DND-41 (cell line): Measurements from ENCODE around the gene KCNT1.

Experiments
- ATAC-seq: fragments of 200-7000 bp; cut with Tn5 transposase; 3 replicates; pipeline ENCODE4 v1.9.1; 2021; ENCODE audit warnings: low read depth; ENCODE audit not compliant: insufficient read depth
- DNase-seq: peaks from one replicate; pipeline ENCODE4 v3.0.0-alpha.2; 2020
- H2AFZ ChIP-seq: 2 replicates; pipeline ENCODE4 v1.6.0; 2012; ENCODE audit warnings: low read depth, low read length
- H3K27ac ChIP-seq: 2 replicates; pipeline ENCODE4 v1.5.1; 2012; ENCODE audit warnings: low read length, inconsistent platforms
- H3K27me3 ChIP-seq: fragments of 200-600 bp; sonication (generic); 2 replicates; pipeline ENCODE4 v1.6.0; 2012; ENCODE audit warnings: low read length, mild to moderate bottlenecking, inconsistent platforms; ENCODE audit not compliant: insufficient read depth, poor library complexity
- H3K36me3 ChIP-seq: 2 replicates; pipeline ENCODE4 v1.5.1; 2012; ENCODE audit warnings: low read length, inconsistent platforms; ENCODE audit not compliant: insufficient read depth
- H3K4me1 ChIP-seq: 2 replicates; pipeline ENCODE4 v1.5.1; 2012; ENCODE audit warnings: mild to moderate bottlenecking, low read length; ENCODE audit not compliant: insufficient read depth
- H3K4me2 ChIP-seq: 2 replicates; pipeline ENCODE4 v1.6.0; 2012; ENCODE audit warnings: mild to moderate bottlenecking, moderate library complexity, low read length, inconsistent platforms; ENCODE audit not compliant: insufficient read depth
- H3K4me3 ChIP-seq, 2 experiments: fragments of 200-600 bp in 1 of 2; shearing (Covaris generic) in 1 of 2; 2 replicates each; pipeline ENCODE4 v1.5.1; 2012 to 2016; ENCODE audit warnings: inconsistent platforms in 2 of 2, low read length in 2 of 2, mild to moderate bottlenecking in 2 of 2, low read depth in 1 of 2, moderate library complexity in 1 of 2
- H3K79me2 ChIP-seq: 2 replicates; pipeline ENCODE4 v1.6.0; 2012; ENCODE audit warnings: low read length, inconsistent platforms; ENCODE audit not compliant: insufficient read depth
- H3K9ac ChIP-seq: 2 replicates; pipeline ENCODE4 v1.6.0; 2012; ENCODE audit warnings: low read depth, mild to moderate bottlenecking, inconsistent platforms, low read length, moderate library complexity
- H3K9me3 ChIP-seq: 2 replicates; pipeline ENCODE4 v1.5.1; 2012; ENCODE audit warnings: low read length, moderate library complexity, mild to moderate bottlenecking, inconsistent platforms; ENCODE audit not compliant: insufficient read depth, severe bottlenecking
- H4K20me1 ChIP-seq: 2 replicates; pipeline ENCODE4 v1.6.0; 2012; ENCODE audit warnings: low read length; ENCODE audit not compliant: insufficient read depth
- EZH2 ChIP-seq: IDR thresholded peaks from 3 replicates; pipeline ENCODE4 v1.6.1; 2012; ENCODE audit warnings: borderline replicate concordance, low read depth, mild to moderate bottlenecking, moderate library complexity, low read length, inconsistent platforms; ENCODE audit not compliant: severe bottlenecking
- TF ChIP-seq, protein P1 (sequence below): IDR thresholded peaks from 2 replicates; pipeline ENCODE4 v1.5.1; 2012; ENCODE audit warnings: borderline replicate concordance, low read length, moderate library complexity, mild to moderate bottlenecking; ENCODE audit not compliant: poor library complexity, severe bottlenecking; ENCODE audit errors: extremely low read depth

Gene KCNT1

DNA sequence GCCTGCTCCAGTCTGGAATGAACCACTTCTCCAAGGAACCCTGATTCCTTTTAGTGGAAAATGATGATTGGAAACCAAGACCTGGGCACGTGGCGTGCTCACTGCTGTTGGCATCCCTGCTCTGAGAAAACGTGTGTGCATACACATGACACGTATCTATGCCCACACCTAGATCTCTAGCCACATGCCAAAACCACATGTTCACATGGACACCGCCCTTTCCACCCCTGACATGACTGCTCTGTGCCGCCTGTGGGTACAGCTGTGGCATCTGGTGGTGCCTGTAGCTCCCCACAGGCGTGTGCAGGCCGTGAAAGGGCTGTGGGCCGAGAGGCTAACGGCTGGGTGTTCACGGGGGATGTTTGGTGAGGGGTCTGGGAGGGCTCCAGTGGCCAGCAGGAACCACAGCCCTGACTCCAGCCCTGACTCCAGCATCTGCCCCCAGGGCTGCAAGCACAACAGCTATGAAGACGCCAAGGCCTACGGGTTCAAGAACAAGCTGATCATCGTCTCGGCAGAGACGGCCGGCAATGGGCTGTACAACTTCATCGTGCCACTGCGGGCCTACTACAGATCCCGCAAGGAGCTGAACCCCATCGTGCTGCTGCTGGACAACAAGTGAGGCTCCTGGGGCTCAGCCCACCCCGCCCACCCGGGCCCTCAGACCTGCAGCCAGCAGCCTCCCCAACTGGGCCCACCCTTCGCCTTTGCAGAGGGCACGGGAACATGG is 75.1 kb downstream of the KCNT1 start:
- H3K4me1 ChIP-seq, result no peaks in the 10 kb centered on the region
- H4K20me1 ChIP-seq, result no peaks in the 10 kb centered on the region; the same call in 1 of the 2 replicates
- H3K4me2 ChIP-seq, result no peak overlapping the region
- no peak overlapping the region for H3K27ac ChIP-seq
- H3K27me3 ChIP-seq, result no peaks in the 10 kb centered on the region
- H3K9me3 ChIP-seq, result no peaks in the 10 kb centered on the region
- no peaks in the 10 kb centered on the region for H3K79me2 ChIP-seq
- no peaks in the 10 kb centered on the region for H3K36me3 ChIP-seq
- no peak for DNase-seq
- TF ChIP-seq, protein P1, sequence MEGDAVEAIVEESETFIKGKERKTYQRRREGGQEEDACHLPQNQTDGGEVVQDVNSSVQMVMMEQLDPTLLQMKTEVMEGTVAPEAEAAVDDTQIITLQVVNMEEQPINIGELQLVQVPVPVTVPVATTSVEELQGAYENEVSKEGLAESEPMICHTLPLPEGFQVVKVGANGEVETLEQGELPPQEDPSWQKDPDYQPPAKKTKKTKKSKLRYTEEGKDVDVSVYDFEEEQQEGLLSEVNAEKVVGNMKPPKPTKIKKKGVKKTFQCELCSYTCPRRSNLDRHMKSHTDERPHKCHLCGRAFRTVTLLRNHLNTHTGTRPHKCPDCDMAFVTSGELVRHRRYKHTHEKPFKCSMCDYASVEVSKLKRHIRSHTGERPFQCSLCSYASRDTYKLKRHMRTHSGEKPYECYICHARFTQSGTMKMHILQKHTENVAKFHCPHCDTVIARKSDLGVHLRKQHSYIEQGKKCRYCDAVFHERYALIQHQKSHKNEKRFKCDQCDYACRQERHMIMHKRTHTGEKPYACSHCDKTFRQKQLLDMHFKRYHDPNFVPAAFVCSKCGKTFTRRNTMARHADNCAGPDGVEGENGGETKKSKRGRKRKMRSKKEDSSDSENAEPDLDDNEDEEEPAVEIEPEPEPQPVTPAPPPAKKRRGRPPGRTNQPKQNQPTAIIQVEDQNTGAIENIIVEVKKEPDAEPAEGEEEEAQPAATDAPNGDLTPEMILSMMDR, result no peak
- TF ChIP-seq EZH2, result no peak
- ATAC-seq, result no peak
- H3K9ac ChIP-seq, result no peak overlapping the region
- H2AFZ ChIP-seq, result no peak overlapping the region
- no peak overlapping the region for H3K4me3 ChIP-seq

DNA sequence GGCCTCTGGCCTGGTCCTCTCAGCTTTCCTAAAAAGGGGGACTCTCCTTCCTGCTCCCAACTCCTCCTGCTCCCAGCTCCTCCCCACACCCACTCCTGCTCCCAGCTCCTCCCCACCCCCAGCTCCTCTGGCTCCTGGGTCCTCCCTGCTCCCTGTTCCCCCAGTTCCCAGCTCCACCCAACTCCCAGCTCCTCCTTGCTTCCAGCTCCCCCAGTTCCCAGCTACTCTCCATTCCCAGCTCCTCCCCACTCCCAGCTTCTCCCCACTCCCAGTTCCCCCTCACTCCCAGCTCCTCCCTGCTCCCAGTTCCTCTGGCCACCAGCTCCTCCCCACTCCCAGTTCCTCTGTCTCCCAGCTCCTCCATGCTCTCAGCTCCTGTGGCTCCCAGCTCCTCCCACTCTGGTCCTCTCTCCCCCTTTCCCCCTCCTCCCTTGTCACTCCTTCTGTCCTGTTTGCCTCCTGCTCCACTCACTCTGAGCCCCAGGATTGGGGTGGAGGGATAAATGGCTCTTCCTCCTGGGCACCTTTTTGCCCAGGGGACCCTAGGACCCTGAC is 75.7 kb downstream of the KCNT1 start:
- Histone ChIP-seq H3K79me2 (no peaks in the 10 kb centered on the region), H3K4me2 (no peak overlapping the region), H2AFZ (no peak overlapping the region), H4K20me1 (no peaks in the 10 kb centered on the region; the same call in 1 of the 2 replicates), H3K4me3 (no peak overlapping the region), H3K4me1 (no peaks in the 10 kb centered on the region), H3K27ac (no peak overlapping the region), H3K9ac (no peak overlapping the region), H3K9me3 (no peaks in the 10 kb centered on the region), H3K36me3 (no peaks in the 10 kb centered on the region), H3K27me3 (no peaks in the 10 kb centered on the region)
- no peak for ATAC-seq
- TF ChIP-seq, protein P1, result no peak
- TF ChIP-seq EZH2, result no peak
- DNase-seq, result no peak

DNA sequence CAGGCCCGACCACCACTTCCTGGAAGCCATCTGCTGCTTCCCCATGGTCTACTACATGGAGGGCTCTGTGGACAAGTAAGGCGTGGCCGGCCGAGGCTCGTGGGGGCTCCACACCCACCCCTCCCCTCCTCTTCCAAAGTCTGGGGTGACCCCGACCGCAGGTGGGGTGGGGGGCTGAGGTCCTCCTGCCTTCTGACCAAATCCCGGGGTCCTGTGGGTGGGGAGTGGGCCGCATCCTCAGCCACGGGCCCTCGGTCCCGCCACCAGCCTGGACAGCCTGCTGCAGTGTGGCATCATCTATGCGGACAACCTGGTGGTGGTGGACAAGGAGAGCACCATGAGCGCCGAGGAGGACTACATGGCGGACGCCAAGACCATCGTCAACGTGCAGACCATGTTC is 76.4 kb downstream of the KCNT1 start:
- H3K4me3 ChIP-seq, result no peak overlapping the region
- no peak for TF ChIP-seq EZH2
- TF ChIP-seq, protein P1, result no peak
- no peaks in the 10 kb centered on the region for H3K36me3 ChIP-seq
- no peak for ATAC-seq
- H4K20me1 ChIP-seq, result no peaks in the 10 kb centered on the region; the same call in 1 of the 2 replicates
- no peak for DNase-seq
- no peaks in the 10 kb centered on the region for H3K4me1 ChIP-seq
- no peaks in the 10 kb centered on the region for H3K79me2 ChIP-seq
- no peak overlapping the region for H2AFZ ChIP-seq
- no peaks in the 10 kb centered on the region for H3K9me3 ChIP-seq
- H3K27ac ChIP-seq, result no peak overlapping the region
- no peak overlapping the region for H3K4me2 ChIP-seq
- no peak overlapping the region for H3K9ac ChIP-seq
- no peaks in the 10 kb centered on the region for H3K27me3 ChIP-seq
